ENCODE measurements around the gene PRDM2.

The PRDM2 gene

GRCh38 chr1:13737398-13737797, 37.4 kb downstream of the PRDM2 start:
- peak; percentile 32 for DNase-seq

- DNase-seq = no peak
Observed at GRCh38 chr1:13746342-13746741, 46.4 kb downstream of the PRDM2 start.

- peak; percentile 54 for DNase-seq
Observed at GRCh38 chr1:13748610-13749505, 48.9 kb downstream of the PRDM2 start.

- DNase-seq = no peak
Observed at GRCh38 chr1:13749543-13750341, 49.8 kb downstream of the PRDM2 start.

- no peak for DNase-seq
Observed at GRCh38 chr1:13751458-13751871, 51.5 kb downstream of the PRDM2 start.

GRCh38 chr1:13751985-13752384, 52.0 kb downstream of the PRDM2 start:
- DNase-seq = no peak

GRCh38 chr1:13752852-13753251, 52.9 kb downstream of the PRDM2 start:
- no peak for DNase-seq

GRCh38 chr1:13753636-13754402, 53.8 kb downstream of the PRDM2 start:
- DNase-seq = no peak

- DNase-seq = no peak
Observed at GRCh38 chr1:13754510-13755103, 54.6 kb downstream of the PRDM2 start.

- DNase-seq = no peak
Observed at GRCh38 chr1:13756557-13757315, 56.7 kb downstream of the PRDM2 start.

- no peak for DNase-seq
Observed at GRCh38 chr1:13757693-13758092, 57.7 kb downstream of the PRDM2 start.

GRCh38 chr1:13759072-13759471, 59.1 kb downstream of the PRDM2 start:
- DNase-seq = no peak

GRCh38 chr1:13760340-13760739, 60.4 kb downstream of the PRDM2 start:
- no peak for DNase-seq

- no peak for DNase-seq
Observed at GRCh38 chr1:13760921-13761320, 60.9 kb downstream of the PRDM2 start.

- no peak for DNase-seq
Observed at GRCh38 chr1:13761883-13762282, 61.9 kb downstream of the PRDM2 start.

- DNase-seq = no peak
Observed at GRCh38 chr1:13762642-13763041, 62.7 kb downstream of the PRDM2 start.

- no peak for DNase-seq
Observed at GRCh38 chr1:13763222-13763621, 63.2 kb downstream of the PRDM2 start.

- no peak for DNase-seq
Observed at GRCh38 chr1:13763991-13764390, 64.0 kb downstream of the PRDM2 start.

GRCh38 chr1:13764588-13765332, 64.8 kb downstream of the PRDM2 start:
- no peak for DNase-seq

- DNase-seq = no peak
Observed at GRCh38 chr1:13766592-13767564, 66.9 kb downstream of the PRDM2 start.

Data from NCI-H524 treated with DMSO at 0.1 percent for 48 hours (cell line).